GM18511 (cell line): ENCODE measurements around the gene MAP1LC3A.
A peak's percentile ranks its signal among the peaks of the same experiment; 100 is the strongest.

Experiments used
- ATAC-seq: cut with Tn5 transposase; IDR thresholded peaks from one replicate; pipeline ENCODE4 v1.9.1; 2021; ENCODE audit warnings: mild to moderate bottlenecking, moderate library complexity; ENCODE audit not compliant: unreplicated experiment

MAP1LC3A gene

DNA sequence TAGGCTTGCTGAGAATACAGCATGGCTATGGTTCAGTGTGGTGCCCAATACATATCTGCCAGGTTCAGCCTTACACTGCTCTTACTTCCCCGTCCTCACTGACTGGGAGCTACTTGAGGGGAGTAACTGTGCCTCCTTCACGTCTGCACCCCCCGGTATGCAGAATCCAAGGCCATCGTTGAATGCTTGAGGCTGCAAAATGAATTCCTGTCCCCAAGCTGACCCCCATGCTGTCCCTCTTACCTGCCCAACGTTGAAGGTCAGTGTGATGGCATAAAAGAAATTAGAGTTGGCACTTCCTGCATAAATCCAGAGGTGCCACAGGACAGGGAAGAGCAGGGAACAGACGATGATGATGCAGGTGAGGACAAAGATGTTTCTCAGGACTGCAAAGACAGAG, 16.3 kb downstream of the MAP1LC3A start:
- no peak for ATAC-seq

DNA sequence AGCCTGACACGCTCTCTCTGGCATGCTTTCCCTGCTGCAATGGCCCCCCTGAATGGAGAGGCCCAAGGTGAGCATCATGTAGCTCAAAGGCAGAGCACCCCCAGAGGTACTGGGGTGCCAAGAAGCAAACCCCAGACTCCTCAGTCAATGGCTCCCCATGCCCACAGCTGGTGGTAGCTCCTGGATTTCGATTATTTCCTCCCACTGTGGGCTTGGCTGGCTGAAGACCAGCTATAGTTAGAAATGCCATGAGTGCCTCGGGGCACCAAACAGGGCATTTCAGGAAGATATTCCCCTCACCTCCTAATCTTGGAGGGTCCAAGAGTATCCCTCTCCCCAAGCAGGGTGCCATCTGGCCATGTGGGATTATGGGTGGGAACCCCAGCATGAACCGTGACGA, 16.8 kb downstream of the MAP1LC3A start:
- no peak for ATAC-seq

DNA sequence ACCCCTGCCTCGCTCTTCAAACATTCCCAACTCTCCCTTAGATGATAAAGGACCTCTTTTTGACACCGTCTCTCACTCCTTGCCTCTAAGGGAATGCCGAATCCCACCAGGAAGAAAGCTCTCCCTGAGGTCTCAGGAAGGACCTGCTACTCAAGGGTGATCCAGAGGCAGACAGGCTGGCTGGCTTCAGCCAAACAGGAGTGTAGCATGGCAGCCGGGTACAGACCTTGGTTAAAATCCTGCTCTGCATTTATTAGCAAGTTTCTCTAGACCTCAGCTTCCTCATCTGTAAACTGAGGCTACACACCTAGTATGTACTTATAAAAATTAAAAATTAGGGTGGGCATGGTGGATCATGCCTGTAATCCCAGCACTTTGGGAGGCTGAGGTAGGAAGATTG, 17.2 kb downstream of the MAP1LC3A start:
- no peak for ATAC-seq

DNA sequence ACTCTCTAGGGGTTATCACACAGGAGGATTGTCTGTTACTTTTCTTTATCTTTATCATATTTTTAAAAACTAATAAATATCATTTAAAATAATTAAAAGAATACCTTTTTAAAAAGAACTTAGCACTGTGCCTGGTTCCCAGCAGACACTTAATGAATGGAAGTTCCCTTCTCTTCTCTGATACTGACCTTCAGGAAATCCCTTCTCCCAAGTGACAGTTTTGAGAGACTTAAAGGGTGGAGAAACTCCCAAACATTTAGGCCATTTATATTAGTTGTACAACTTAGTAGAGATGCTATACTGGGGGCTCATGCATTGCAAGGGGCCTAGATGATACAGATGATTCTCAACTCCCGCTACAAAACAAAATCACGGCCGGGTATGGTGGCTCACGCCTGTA, 18.5 kb downstream of the MAP1LC3A start:
- no peak for ATAC-seq

DNA sequence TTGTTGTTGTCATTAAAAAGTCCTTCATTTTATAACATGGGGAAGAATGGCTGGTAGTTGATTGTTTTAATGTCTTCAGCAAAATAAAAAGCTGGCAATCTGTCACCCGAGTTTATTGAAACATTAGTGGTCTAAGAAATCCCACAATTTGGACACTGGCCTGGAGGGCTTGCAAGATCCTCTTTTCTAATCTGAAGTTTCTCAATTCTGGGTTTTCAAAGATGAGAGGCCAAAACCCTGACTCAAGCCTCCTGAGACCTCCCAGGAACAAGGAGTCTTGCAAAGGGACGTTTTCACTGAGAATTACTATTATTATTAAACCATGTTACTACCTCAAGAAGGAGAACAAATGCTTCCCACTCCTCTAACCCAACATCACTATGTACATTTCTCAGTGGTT, 19.5 kb downstream of the MAP1LC3A start:
- ATAC-seq = no peak

DNA sequence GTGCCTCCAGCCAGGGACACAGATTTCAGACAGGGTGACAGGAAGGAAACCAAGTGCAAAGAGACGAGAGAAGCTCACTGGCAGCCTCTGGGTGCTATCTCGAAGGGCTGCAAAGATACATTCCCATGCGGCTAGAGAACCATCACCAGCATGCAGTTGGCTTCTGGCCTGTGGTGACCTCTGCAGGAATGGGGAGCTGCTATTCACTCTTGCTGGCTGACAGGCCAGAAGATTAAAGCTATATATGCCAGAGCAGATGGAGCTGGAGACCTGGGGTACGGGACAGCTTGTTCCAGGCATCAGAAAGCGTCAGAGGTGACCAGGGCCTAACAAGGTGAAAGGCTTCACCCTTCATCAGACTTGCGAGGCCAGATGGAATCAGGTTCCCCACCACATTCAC, 20.0 kb downstream of the MAP1LC3A start:
- no peak for ATAC-seq

DNA sequence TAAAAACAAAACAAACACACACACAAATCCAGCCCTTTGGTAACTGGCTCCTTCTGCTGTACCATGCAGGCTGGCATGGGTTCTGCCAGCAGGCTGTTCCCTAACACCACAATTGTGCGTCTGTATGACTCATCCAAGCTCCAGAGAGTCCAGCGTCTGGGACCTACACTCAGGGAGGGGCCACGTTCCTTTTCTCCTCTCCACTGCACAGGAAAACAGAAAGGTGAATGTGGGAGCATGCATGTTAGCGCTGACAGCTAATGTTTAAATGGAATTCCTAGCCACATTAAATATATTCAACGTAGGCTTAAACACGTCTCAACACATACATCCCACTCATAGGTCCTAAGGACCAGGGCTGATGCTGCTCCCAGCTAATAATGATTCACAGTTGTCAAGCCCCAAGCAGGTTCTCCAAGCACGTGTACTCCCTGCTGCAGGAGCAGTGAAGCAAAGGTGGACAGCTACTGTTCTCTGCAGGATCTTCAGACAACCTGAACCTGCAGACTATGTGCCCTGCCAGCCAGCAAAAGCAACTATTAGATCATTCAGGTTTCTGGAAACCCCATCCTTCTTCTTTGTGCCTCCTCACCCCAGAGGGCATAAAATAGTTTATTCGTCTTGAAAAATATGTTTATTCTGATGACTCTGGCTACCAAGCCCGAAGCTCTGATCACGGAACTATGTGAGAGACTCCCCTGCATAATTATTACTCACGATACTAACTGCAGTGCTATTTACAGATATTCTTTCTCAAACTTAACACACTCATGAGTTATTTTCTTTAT, 20.9 kb downstream of the MAP1LC3A start:
- no peak for ATAC-seq

DNA sequence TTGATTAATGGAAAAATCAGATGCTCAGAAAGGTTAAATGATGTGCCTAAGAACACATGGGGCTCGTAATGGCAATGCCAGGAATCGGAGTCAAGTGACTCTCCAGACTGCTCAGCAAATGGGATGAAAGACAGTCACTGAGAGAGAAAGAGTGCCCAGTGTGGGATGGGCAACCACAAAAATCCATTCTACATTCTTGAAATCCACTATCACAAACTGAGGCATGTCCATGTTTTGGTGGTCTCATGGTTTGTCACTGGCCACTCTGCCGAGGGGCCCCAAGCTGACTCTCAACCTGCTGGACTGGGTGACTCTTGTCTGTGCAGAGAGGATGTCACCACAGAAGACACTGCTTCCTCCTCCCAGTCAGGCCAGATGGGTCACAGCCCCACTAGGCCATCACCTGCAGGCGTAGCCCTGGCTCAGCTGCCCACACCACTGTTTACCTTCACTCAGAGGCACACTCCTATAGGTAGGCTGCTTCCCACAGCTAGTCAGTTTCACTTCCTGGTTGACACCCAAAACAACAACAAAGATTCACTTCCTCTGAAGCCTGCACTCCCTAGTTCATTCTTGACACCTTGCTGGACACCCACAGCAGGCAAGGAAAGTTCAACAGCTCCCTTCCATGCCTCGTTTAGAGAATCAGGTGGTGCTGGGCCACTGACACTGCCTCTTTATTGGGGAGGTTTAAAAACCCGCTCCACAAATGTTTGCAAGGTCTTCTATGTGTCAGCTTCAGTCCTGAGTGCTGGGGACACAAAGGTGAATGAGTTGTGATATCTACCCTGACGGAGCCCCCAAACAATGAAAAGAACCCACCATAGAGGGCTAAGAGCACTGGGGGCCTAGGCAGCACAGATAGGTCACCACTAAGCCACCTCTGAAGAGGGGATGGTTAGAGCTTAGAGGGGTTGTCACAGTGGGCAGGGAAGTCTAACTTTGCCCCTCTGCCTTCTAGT, 21.7 kb downstream of the MAP1LC3A start:
- ATAC-seq = peak; percentile 60

DNA sequence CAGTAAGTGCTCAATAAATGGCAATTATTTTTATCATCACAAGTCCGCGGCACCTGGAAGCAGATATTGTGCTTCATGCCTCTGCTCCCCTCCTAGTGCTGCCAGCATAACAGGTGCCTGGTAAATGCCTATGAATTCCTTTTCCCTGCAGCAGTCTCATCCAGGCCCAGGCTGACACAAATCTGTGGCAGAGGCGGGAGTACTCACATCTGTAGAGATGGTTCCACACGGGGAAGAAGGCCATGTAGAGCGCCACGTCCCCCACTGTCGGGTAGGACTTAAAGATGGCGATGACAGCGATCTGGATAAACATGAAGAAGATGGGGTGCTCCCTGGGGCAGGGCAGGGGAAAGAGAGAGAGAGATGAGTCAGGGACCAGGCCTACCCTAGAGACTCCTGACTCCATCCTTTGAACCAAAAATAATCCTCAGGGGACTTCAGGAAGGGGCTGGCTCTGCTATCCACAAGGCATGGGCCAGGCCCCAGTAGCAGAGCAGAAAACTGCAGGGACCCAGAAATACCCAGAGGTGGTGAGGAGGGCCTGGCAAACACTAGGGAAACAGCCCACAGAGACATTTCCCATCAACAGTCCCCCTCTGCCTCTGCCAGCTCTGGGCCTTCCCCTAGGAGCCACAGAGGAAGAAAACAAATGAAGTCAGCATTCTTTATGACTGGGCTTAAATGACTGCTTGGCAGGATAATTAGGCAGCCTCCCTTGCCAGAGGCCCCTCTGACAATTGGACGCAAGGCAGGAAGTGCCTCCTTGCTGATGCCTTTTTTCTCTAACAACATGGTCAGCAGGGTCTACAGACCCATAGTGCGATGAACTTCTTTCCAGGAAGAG, 23.0 kb downstream of the MAP1LC3A start:
- ATAC-seq = no peak

DNA sequence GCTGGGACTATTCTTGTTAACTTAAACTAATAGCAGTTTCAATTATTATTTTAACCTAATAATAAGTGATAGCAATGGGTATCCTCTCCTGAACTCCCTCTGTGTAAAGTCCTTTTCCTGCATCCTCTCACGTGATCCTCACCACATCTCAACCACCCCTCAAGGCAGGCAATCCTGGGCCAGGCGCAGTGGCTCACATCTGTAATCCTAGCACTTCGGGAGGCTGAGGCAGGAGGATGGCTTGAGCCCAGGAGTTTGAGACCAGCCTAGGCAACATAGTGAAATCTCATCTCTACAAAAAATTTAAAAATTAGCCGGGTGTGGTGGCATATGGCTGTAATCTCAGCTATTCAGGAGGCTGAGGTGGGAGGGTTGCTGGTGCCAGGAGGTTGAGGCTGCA, 23.7 kb downstream of the MAP1LC3A start:
- ATAC-seq = no peak

DNA sequence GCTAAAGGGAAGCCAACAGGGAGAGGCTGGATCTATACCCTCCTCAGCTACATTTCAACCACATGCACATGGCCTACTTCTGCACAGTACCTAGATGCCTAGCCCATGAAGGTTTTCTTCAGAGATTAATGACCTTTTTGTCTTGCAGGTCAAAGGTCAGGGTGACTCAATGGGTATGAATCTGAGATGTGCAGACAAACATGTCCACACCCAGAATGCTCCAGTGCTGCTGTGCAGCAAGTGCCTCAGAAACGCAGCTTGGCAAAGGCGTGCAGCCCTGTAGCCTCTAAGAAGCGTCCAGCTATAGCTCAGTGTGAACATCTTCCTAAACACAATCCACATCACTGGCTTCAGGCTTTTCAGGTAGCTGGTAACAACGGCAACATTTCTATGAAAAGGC, 24.4 kb downstream of the MAP1LC3A start:
- ATAC-seq = no peak

DNA sequence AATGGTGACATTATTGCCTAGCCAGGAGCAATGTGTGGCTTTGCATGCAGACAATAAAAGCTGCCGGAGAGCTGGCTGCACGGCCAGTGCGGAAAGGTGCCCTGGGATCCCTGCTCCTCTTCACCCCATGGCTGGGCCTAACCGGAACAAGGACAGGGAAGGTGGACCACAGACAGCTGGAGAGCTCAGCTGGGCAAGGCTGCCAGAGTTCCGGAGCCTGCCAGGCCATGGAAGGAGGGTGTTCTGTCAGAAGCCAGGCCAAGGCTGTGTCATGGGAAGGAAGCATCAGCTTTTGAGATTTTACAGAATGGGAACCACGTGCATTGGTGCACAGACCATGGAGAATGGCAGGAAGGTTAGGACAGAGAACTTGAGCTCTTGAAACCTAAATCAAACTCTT, 25.0 kb downstream of the MAP1LC3A start:
- ATAC-seq = no peak

DNA sequence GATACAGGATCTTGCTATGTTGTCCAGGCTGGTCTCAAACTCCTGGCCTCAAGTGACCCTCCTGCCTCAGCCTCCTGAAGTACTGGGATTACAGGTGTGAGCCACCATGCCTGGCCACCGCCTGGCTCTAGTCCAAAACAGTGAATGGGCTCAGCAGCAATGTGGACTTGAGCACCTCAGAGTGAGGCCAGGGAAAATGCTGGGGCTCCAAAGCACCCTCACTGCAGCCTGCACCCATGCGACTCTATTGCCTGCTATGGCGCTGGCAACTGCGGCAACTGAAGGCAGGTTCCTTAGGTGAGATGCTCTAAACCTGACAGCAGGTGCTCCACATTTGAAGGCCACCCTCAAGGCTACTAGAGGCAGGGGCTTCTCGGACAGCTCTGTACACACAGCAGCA, 26.5 kb downstream of the MAP1LC3A start:
- no peak for ATAC-seq

DNA sequence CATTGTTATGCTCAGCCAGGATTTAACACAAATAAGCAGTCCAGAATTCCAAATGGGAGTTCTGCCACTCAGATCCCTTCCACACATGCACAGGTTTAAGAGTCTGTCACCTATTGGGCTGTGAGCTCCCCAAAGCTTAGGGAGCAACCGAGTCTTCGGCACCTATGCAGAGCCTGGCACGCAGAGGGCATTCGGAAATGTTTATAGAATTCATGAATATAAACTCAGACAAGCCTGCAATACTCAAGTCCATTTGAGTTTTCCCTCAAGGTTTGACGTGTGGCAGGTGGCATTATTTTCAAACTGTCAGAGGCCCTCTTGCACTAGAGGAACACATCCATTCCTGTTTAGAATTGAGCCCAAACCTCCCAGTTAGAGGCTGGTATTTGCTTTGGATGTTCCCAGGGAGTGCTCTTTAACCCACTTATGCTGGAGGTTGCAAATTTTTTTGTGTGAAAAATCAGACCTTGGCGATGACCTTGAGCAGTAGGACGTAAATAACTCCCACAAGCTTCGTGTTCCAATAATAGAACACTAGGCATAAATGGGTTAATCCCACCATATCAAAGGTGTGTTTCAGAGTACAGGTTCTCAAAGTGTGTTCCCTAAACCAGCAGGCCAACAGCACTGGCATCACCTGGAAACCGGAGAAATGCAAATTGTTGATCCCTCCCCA, 28.1 kb downstream of the MAP1LC3A start:
- ATAC-seq = no peak

DNA sequence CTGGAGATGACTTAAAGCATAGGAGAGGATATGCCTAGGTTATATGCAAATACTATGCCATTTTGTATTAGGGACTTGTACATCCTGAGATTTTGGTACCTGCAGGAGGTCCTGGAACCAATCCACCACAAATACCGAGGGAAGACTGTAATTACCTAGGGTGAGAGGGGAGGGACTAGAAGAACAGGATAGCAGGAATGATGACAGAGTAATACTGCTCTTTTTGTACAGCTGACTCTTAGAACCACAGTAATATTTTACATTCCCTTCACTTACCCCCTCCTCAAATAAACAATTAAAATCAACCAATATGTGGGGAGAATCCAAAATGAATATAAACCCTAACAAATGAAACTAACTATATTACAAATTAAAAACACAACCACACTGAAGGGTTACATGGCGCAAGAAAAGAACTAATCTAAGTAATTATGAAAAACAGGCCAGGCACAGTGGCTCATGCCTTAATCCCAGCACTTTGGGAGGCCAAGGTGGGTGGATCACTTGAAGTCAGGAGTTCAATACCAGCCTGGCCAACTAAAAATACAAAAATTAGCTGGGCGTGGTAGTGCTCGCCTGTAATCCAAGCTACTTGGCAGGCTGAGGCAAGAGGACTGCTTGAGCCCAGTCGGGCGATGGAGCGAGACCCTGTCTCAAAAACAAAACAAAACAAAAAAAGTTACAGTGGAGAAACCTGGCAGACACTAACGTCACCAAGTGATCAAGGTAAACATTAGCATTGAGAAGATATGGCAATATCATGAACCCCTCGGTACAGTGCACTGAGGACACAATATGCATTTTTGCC, 37.1 kb downstream of the MAP1LC3A start:
- ATAC-seq = no peak

DNA sequence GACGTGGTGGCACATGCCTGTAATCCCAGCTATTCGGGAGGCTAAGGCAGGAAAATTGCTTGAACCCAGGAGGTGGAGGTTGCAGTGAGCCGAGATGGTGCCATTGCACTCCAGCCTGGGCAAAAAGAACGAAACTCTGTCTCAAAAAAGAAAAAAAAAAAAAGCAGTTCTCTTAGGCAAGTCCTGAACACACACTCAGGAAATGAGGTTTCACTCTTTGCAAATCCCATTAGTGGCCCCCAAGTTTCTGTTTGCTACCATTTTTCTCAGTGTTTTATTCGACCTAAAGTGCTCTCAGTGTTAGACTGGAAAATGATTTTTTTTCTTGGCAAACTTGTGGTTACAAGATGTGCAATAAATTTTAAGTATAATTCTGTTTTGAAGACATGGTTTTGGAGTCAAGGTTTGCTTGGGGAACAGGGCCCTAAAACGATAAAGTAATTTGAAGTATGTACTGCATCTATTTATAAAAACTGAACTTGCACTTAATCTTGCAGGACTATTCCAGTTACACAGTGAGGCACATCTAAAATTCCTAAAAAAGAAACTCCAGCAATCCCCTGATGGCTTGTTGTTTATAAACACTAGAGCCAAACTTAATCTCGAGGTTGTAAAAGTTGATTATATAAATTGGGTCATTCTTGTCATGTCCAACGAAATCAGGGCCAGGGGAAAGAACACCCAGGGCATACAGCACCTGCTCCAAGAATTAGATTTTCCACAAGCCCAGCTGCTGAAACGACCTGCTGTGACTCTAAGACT, 42.6 kb downstream of the MAP1LC3A start:
- ATAC-seq = no peak

DNA sequence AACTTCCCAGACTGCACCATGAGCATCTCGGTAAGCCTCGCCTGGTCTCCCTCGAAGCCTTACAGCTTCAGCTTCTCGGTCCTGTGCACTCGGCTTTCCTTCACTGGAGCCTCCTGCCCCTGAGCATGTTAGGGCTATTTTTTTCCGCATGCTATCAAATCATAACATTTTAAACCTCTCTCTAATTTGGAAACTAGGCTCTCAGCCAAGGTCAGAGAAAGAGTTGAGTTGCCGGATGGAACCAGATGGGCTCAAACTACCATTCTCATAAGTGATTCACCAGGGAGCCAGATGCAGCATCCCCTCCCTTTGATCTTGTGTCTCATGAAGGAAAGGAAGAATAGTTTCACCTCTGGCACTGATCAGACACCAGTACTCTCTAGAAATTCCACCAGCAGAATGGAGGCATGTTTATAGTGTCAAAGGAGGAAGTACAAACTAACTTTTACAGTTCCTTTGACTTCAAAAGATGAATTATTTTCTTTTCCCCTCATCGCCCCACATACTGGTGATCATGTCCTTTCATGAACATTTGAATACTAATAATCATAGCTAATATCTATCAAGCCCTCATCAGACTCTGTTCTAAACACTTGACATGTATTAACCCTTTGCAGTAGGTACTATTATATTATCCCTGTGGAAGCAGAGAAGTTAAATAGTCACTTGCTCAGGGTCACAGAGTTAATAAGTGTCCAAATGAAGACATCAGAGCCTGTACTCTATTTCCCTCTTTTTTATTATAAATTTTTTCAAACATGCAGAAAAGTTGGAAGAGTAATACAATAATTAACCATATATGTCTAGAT, 46.7 kb downstream of the MAP1LC3A start:
- no peak for ATAC-seq

DNA sequence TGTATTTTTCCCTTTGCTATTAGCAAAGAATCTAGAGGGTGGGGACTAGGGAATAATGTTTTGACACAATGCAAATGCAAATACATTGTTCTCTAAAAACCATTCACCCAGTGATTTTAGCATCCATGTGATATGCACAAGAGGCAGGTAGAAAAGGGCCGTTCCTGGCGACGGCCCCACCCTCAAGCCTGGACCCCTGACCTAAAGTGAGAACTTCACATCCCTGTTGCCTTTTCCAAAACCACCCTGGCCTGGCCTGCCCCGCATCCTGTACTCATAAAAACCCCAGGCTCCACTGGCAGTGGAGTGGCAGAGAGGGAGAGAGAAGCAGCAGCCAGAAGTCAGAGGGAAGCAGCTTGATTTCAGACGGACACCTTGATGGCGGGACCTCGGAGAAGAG, 48.5 kb downstream of the MAP1LC3A start:
- no peak for ATAC-seq
